HG03575 (cell line): ENCODE measurements around the gene OR11A1.

Source experiments
- ATAC-seq: cut with Tn5 transposase; IDR thresholded peaks from one replicate; pipeline ENCODE4 v1.9.1; 2021; ENCODE audit not compliant: unreplicated experiment, insufficient number of reproducible peaks, low FRiP score; ENCODE audit errors: extremely low read depth

OR11A1 gene

DNA sequence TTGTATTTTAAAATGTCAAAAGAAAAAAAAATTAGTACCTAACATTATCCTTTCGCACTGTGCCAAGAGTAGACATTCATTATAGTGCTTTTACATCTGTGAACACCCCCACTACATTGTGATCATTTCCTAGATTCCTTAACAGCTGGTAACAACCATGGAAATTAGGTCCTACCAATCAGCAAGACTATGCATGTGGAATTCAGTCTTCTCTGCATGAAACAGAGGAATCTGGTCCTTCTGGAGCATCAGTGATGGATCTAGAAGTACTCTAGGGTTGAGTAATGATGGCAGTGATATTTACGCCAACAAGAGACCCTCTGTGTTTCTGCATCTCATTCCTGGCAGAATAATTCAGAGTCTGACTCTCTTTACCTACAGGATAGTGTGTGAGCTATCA, 32.7 kb downstream of the OR11A1 start:
- ATAC-seq, result no peak

DNA sequence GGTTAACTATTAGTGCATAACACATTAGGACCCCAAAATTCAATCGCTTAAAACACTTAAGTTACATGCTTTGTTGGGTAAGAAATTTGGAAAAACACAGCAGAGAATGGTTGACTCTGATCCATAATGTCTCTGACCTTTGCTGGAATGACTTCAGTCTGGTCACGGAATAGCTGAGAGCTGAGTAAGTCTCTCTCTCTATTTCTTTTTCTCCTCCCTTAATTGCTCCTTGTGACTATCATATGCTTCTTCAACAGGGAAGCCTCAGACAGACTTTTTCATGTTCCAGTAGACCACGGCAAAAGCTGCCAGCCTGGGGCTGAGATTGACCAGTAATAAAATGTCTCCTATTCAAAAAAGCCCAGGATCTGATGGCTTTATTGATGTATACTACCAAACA, 37.4 kb downstream of the OR11A1 start:
- ATAC-seq, result no peak

DNA sequence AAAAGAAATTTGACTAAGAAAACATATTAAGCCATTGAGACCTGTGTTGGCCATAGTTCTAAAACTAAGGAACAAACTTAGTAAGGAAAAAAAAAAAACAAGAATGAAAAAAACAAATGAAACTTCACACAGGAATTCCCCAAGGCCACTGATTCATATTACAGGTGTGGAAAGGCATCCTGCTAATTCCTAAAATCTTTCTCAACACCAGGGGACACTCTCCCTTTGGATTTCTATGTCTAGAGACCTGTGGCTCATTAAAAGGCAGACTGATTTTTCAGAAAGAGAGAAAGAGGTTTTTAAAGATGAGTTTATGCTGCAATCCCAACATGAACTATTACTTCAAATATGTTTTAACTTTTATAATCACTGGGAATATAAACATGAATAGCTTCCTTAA, 42.3 kb downstream of the OR11A1 start, which contains the start of gene OR12D1:
TSS of gene OR12D1 (plus strand) at position 341 of the 400 bp plus-strand sequence.
- ATAC-seq, result no peak

DNA sequence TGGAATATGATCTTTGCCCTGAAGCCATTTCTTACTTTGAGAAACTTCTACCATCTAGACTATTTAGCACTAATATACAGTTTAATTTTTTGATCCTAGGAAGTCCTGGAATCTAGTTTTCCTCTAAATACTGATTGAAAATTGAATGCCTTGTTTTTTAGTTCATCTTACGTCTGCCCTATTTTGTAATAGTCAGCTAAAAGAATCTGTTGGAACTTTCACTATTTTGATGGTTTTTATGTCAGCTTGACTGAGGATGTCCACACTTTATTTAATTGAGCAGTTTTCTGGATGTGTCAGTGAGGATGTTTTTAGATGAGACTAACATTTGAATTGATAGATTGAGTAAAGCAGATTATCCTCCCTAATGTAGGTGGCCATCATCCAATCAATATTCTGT, 53.1 kb downstream of the OR11A1 start:
- ATAC-seq, result no peak

DNA sequence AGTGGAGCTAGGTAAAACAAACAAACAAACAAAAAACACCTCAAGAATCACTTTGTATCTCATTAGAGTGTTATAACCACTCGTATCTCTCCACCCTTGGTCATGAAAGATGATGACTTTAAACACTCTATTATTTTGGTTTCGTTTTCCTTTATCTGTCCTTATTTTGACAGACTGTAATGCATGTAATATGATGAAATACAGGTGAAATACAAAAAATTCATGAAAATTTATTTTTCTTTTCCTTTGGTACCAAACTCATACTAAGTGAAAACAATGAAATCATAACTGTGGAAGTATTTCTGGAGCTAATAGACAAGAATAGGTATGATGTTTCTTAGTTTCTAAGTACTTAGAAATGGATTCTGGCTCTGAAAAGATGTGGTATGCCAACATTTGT, 57.3 kb downstream of the OR11A1 start:
- no peak for ATAC-seq

DNA sequence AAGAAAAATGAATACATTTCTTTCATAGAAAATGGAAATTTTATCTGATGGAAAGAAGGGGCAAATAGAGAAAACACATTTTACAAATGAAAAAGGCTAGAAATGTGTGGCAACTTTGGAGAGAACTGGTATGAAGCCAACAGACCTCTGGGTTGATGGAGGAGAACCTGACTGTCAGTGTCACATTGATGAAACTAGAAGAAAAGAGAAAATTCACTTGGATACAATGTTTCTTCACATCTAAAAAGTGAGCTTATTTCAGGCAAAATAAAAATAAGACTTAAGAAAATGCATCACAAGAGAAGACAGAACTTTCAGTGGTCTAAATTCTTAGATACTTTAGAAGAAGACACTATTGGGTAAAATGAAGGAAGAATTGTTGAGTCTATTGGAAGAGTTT, 61.5 kb downstream of the OR11A1 start, which contains the start of gene OR12D2:
TSS of gene OR12D2 (plus strand) at position 301 of the 400 bp plus-strand sequence. CDS start 1,069 bp downstream, outside the sequence.
- no peak for ATAC-seq

DNA sequence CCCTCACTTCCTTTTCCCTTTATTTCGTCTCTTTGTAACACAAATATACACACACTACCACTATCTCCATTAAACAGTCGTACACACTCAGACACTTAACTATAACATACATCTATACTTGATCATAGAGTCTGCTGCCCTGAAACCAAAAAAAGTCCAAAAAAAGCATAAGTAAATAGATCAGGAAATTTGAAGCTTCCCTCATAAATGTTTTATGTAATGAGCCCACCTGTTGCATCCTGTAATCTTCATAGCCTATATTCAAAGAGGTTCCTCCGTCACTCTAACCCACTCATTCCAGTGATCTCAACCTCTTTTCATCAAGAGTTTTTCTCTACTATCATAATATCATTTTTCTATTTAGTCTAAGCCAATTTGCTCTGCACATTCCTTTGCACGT, 68.3 kb downstream of the OR11A1 start:
- ATAC-seq, result no peak

DNA sequence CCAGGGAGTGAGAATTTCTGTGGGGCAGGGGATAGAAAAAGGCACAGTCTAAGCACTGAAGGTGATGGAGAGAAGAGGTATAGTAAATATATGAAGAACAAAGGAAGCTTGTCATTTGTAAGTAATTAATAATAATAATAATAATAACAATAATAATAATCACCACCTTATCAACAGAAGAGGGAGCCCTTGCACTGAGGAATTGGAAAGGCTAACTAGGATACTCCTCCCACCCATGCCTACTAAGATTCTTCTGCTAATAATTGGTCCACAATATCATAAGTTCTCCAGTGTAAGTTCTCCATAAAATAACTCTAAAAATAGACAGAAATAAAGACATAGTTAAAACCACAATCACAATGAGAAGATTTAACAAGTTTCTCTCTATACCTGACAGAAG, 80.9 kb downstream of the OR11A1 start:
- no peak for ATAC-seq
